ENCODE measurements around the gene PIK3CB.

DNA sequence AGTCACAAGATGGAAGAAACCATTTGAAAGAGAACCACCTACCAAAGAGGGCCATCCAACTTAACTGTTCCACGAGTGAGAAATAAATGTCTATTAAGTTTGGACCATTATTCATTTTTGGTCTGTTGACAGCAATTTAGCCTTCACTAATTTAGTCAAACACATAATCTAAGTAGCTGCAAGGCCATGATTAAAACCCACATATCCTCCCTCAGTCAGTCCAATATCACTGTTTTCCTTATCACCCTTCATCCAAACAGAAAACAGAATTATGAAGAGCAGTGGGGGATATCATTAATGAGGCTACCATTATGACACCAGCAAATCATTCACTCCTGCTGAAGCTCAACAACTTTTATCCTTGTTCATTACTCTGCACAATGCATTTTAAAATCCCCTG, 52.0 kb downstream of the PIK3CB start:
- TF ChIP-seq GATA3 (IDR thresholded peaks at IDR 0.05; ENCODE audit: low read depth, low read length) (no peak), GATA2 (IDR thresholded peaks at IDR 0.05; ENCODE audit: low read depth, low read length) (no peak)
